GM19395 (cell line): ENCODE data around the gene TTLL11.
"Not testable (repeated sequence)": the region's sequence is repeated elsewhere in the genome, so short reads cannot be mapped to it uniquely, and the experiment has no call there.

Experiments used
- ATAC-seq: cut with Tn5 transposase; IDR thresholded peaks from one replicate; pipeline ENCODE4 v1.9.1; 2021; ENCODE audit warnings: mild to moderate bottlenecking, moderate library complexity; ENCODE audit not compliant: unreplicated experiment

TTLL11 gene

DNA sequence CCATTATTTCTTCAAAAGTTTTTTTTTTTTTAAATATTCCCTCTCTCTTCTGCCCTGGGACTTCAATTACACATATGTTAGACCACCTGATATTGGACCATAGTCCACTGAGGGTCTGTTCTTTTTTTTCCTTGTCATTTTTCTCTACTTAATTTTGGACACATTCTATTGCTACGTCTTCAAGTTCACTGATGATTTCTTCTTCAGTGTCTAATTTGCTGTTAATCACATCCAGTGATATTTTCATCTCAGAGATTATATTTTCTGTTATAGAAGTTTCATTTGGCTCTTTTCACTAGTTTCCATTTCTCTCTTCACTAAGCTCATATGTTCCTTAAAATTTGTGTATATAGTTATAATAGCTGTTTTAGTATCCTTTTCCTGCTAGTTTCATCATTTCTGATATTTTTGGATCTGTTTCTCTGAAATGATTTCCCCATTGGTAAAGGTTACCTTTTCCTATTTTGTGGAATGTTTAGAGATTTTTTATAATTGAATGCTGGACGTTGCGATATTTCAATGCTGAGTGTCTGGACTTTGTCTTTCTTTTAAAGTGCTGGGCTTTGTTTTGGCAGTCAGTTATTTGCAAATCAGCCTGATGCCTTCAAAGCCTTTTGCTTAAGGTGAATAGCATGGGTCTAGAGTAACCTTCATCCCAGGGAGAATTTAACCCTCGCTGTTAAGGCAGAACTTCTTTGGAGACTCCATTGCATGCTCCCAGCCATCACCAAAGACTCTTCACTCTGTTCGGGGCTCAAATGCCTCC lies 111.8 kb downstream of the TTLL11 start:
- no peak for ATAC-seq

DNA sequence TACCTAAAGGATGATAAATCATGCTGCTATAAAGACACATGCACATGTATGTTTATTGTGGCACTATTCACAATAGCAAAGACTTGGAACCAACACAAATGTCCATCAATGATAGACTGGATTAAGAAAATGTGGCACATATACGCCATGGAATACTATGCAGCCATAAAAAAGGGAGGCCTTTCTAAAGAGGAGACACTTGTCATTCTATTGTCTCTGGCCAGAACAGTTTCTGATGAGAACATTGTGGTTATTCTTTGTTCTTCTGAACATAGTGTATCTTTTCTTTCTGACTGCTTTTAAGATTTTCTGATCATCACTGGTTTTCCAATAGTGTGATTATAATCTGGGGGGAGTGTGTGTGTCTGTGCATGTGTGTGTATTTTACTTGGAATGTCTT lies 112.4 kb downstream of the TTLL11 start:
- not testable (repeated sequence) for ATAC-seq

- ATAC-seq = no peak
Measured at GRCh38 chr9:121979736-121980135, 113.4 kb downstream of the TTLL11 start.

- no peak for ATAC-seq
Measured at GRCh38 chr9:121976751-121977150, 116.4 kb downstream of the TTLL11 start.

- ATAC-seq = no peak
Measured at GRCh38 chr9:121975801-121976277, 117.3 kb downstream of the TTLL11 start.

DNA sequence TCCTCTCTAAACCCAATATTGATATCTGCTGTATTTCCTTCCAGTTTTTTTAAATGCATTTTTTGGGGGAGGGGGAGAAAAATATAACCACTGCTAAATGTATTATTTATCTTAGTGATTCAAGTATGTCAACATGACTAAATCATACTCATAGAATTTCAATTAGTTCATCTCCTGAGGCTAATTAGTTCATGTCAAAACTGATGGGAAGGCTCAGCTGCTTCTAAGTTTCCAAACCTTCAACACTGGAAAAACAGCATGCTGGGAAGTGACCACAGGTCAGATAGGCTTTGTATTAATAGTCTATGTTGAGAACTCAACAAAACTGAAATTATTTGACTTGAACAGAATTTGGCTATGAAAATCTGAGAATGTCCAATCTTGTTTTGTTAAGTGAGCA lies 118.7 kb downstream of the TTLL11 start:
- no peak for ATAC-seq

DNA sequence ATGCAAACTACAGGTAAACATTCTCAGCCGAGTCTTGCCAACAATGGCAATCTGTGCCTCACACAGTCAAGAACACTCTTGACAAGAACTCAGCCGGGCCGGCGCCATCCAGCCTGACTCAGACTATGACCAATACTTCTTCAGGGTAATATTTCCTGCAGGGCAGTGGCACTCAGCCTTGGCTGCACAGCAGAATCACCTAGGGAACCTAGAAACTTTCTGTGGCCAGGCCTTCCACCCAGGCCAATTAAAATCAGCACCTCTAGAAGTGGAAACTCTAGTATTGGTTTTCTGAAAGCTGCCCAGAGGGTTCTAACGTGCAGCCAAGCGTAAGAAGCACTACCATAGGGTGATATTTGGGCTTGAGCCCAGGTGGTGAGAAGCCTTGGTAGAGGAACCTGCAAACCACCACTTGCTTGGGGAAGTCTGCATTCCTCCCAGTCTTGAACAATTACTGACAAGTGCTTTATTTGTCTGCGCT lies 120.6 kb downstream of the TTLL11 start:
- ATAC-seq = no peak

- no peak for ATAC-seq
Measured at GRCh38 chr9:121968056-121968455, 125.1 kb downstream of the TTLL11 start.

DNA sequence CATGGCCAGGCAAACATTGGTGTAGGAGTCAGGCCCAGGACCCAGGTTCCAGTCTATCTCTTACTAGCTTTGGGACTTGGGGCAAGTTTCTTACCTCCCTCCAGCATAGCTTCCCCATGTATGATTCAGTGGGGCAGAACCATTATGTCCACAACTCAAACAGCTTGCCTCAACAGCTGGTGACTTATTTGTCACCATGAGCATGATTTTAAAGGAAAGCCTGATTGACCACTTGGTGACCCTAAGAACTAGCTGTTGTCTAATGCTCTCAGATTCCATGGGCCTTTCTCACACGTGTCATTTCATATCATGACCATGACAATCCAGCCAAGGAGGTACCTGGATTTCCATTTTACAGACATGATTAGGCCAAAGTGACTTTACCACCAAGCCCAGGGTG lies 126.4 kb downstream of the TTLL11 start:
- ATAC-seq = no peak

DNA sequence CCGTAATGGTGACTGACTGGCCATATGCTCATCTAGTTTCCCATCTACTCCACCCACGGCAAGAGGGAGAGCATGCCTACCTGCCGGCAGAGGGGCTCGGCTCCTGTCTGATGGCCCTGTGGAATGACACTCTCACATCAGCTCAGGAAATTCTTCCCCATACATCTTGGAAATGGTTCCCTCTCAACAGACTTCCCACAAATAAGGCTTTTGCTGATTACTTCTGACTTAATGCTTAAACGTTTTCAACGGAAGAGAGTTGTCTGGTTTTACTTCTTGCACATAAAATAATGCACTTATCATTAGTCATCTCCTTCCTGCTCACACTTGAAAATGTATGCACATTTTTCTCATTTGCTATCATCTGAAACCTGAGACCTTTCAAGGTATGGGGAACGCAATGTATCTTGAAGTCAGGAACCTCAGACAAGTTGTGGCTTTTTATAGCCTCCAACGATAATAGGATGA lies 129.5 kb downstream of the TTLL11 start:
- ATAC-seq = no peak

DNA sequence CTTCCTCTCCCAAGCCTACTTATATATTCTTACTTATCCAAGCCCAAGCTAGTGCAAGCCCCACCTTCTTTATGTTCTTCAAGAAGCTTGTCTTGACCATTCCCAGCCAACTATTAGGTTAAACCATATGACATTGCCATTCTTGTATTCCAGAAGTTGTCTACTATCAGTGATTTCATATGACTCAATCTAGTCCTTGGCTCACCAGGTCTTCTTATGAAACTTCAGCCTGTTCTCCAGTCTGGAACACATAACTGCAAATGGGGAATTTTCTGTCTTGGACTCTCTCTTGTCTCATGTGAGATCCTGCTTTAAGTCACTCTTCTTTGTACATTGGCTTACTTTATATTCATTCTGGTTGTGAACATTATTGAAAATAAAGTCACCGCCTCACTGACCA lies 130.7 kb downstream of the TTLL11 start:
- no peak for ATAC-seq

DNA sequence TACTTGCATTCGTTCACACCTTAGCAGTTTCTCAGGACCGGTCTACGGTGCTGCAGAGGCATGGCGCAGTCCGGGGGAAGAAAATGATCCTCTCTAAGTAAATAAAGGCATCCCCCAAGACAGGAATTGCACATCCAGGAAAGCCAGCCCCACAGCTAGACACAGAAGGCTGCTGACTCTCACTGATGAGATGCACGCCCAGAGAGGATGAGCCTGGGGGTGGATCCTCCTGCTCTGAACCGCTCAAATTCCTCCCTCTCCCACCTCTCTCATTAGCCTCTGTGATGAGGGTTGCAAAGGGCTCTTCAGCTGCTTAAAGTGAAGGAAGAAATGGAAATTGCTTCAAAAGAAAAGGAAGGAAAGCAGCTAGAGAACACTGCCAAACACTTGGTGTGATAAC lies 132.4 kb downstream of the TTLL11 start:
- no peak for ATAC-seq

GRCh38 chr9:121958530-121958929 lies 134.6 kb downstream of the TTLL11 start:
- ATAC-seq = no peak

DNA sequence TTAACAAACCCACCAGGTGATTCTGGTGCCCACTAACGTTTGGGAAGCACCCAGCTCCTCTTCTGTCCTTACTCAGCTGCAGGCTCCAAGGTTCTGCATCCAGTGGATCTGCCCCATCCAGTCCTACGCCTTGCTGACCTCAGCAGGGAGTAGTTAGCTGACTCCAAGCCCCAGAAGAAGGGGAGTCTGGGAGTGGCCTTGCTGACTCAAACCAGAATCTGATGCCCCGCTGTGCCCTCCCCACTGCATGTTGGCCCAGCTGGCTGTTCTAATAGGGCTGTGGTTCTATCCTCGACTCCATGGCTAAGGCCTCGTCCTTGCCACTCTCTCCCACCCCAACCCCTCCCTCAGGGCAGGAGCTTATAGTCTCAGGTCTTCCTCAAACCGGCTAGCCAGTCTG lies 136.3 kb downstream of the TTLL11 start:
- no peak for ATAC-seq

- no peak for ATAC-seq
Measured at GRCh38 chr9:121955649-121956048, 137.5 kb downstream of the TTLL11 start.

GRCh38 chr9:121954477-121955140 lies 138.5 kb downstream of the TTLL11 start:
- ATAC-seq = no peak

- no peak for ATAC-seq
Measured at GRCh38 chr9:121952611-121953010, 140.5 kb downstream of the TTLL11 start.

DNA sequence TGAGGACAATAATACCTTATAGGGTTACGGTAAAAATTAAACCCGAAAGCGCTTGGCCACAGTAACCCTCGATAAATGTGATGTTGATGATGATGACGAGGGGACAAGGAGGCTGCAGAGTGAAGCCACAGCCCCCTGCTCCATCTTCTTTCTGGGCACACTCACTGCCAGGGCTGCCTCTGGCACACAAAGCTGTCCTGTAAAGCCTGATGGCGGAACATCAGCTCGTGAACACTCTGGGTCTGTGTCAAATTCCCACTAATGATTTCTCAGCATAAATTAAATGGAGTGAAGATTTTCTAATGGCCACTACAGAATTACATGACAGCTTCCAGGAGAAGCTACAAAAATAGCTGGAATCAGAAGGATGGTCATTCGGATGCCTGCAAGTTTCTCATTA lies 142.2 kb downstream of the TTLL11 start:
- ATAC-seq = no peak

GRCh38 chr9:121950441-121950840 lies 142.7 kb downstream of the TTLL11 start:
- no peak for ATAC-seq

DNA sequence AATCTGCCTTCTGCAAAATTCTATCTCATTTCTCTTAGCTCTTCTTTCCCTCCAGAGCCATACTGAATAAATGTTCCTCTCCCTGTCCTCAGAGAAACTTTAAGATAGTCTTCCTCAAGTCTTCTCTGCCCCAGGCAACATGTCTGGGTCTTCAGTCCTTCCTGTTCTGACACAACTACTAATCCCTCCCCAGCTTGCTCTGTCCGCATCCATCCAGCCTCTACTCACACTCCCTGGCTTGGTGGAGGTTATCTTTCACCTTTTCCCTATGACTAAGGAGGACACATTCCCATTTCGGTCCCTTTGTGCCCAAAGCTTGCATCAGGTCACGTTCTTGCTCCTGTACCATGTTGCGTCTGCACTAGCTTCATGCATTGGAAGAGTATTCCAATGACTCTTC lies 143.3 kb downstream of the TTLL11 start:
- no peak for ATAC-seq

GRCh38 chr9:121949364-121949763 lies 143.7 kb downstream of the TTLL11 start:
- ATAC-seq = no peak

DNA sequence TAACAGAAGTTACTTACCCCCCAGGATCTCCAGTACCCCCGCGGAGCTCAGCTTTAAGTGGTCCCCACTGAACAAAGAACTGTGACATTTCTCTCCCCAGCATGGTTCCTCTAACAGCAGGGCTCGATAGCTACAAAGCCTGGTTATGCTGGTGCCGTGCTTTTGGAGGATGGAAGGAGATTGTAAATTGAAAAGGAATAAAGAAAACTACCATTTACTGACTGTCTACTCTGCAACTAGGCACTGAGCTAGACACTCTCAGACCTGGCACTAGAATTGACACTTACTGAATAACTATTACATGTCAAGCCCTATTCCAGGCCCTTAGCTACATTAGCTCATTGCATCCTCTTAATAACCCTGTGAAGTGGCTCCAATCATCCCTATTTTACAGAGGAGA lies 145.3 kb downstream of the TTLL11 start:
- ATAC-seq = no peak
